Measurements from ENCODE around the gene SEMA6D.

DNA sequence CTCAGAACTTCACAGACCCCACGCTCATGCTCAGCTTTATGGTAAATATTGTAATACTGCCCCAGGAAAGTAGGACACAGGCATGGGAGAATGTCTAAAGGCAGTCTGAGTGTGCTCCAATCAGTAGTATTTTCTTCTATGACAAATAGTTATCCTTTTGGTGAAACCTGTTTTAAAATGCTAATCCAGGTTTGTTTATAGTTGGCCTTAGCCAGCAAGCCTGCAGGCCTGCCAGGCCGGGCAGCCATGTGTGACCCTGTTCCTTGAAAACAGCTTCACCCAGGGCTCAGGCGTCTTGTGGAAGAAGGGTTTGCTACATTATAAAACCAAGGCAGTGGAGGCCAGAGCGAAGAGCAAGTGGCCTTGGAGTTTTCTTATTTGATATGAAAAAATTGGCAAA is 104.7 kb downstream of the SEMA6D start:
- TF ChIP-seq, protein P1, sequence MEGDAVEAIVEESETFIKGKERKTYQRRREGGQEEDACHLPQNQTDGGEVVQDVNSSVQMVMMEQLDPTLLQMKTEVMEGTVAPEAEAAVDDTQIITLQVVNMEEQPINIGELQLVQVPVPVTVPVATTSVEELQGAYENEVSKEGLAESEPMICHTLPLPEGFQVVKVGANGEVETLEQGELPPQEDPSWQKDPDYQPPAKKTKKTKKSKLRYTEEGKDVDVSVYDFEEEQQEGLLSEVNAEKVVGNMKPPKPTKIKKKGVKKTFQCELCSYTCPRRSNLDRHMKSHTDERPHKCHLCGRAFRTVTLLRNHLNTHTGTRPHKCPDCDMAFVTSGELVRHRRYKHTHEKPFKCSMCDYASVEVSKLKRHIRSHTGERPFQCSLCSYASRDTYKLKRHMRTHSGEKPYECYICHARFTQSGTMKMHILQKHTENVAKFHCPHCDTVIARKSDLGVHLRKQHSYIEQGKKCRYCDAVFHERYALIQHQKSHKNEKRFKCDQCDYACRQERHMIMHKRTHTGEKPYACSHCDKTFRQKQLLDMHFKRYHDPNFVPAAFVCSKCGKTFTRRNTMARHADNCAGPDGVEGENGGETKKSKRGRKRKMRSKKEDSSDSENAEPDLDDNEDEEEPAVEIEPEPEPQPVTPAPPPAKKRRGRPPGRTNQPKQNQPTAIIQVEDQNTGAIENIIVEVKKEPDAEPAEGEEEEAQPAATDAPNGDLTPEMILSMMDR (IDR thresholded peaks at IDR 0.05; ENCODE audit: low read length): no peak
- TF ChIP-seq EZH2phosphoT487 (IDR thresholded peaks at IDR 0.05; ENCODE audit: low read length) (no peak), EZH2 (optimal IDR thresholded peaks at IDR 0.05; ENCODE audit: low read depth, low read length) (no peak)

Data from MM.1S (cell line).